GM21529 (cell line): Measurements from ENCODE around the gene TMEM178B.
"Not testable (repeated sequence)": the region's sequence is repeated elsewhere in the genome, so short reads cannot be mapped to it uniquely, and the experiment has no call there.

Experiments used
- ATAC-seq: cut with Tn5 transposase; IDR thresholded peaks from one replicate; pipeline ENCODE4 v1.9.1; 2021; ENCODE audit not compliant: unreplicated experiment

TMEM178B gene

DNA sequence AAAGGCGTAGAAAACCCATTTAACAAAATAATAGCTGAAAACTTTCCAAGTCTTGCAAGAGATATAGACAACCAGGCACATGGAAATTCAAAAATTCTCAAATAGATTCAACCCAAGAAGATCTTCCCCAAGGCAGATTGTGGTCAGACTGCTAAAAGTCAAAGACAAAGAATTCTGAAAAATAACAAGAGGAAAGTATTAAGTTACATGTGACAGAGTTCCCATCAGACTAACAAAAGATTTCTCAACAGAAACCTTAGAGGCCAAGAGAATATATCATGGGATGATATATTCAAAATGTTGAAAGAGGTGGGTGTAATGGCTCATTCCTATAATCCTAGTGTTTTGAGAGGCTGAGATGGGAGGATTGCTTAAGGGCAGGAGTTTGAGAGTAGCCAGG lies 59.8 kb downstream of the TMEM178B start:
- ATAC-seq: no peak

DNA sequence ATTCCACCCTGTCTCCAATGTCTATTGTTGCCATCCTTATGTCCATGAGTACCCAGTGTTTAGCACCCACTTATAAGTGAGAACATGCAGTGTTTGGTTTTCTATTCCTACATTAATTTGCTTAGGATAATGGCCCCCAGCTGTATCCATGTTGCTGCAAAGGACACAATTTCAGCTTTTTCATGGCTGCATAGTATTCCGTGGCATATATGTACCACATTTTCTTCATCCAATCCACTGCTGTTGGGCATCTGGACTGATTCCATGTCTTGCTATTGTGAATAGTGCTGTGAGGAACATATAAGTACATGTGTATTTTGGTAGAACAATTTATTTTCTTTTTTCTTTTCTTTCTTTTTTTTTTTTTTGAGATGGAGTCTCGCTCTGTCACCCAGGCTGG lies 68.2 kb downstream of the TMEM178B start:
- no peak for ATAC-seq

DNA sequence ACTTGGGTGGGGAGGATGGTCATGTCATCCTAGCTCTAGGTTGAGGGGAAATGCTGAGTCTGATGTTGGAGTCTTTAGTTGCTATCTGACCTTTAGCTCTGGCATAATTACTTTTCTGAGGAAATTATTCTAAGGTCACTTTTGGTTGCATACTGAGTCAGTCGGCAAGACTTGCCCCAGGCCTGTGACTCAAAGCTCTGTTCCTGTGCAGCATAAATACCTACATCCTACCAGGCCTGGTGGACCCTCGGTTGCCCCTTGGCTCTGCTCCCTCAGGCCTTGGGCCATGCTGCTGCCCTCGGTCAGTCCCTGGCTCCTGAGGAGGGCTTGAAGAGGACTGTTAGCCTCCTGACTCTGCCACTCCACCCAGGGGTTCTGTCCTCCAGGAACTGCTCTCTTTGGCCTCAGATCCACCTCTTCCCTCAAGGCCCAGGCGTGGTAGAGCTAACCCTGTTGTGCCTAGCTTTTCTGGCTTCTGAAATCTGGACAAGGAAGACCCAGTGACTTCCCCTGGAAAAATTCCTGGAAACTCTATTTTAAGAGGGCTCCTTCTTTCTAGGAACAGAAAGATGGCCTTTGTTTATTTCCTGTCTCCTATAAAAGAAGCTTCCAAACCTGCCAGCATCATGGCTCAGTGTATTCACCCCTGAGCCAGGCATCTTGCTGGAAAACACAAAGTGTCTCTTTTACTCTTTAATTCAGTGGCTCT lies 71.2 kb downstream of the TMEM178B start:
- ATAC-seq: no peak

DNA sequence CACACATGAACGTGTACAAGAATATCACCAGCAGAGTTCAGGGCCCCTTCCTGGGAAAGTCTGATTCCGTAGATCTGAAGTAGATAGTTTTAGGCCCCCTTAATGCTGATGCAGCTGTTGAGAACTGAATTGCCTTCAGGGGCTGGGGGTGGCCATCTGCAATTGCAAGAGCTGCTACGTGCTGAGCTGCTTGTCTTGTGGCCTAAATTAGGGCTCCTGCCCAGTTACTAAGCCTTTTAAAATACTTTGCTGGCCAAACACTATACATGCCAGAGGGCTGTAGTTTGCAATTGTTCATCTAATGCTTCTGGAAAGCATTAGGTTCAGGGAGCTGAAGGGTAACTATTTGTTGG lies 71.7 kb downstream of the TMEM178B start:
- no peak for ATAC-seq

DNA sequence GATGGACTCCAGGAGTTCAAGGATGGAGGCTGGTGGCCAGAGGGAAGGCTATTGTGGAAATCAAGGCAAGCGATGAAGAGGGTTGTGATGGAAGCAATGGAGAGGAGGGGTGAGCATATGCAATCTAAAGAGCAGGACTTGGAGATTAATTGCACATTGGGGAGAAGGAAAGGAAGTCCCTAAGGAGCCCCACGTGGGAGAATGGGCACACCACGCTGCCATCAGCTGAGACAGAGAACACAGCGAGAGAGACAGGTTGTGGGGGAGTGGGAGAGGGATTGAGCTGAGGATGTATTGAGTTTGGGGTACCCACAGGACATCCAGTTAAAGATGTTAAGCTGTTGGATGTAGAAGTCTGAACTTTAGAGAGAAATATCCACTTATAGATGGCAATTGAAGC lies 73.6 kb downstream of the TMEM178B start:
- ATAC-seq: no peak

DNA sequence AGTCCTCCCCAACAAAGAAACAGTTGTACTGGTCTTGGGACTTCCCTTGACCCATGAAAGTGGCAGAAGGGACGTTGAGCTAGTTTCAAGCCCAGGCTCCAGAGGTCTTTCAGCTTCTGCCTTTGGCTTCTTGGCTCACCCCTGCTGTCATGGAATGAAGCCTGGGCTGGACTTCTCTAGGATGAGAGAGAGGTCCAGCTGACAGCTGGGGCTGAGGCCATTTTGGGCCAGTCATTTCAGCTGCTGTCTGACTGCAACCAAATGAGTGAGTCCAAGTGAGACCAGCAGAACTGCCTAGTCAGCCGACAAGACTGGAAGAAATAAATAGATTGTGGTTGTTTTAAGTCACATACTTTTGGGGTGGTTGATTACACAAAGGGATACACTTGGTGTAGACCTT lies 76.6 kb downstream of the TMEM178B start:
- ATAC-seq: no peak

DNA sequence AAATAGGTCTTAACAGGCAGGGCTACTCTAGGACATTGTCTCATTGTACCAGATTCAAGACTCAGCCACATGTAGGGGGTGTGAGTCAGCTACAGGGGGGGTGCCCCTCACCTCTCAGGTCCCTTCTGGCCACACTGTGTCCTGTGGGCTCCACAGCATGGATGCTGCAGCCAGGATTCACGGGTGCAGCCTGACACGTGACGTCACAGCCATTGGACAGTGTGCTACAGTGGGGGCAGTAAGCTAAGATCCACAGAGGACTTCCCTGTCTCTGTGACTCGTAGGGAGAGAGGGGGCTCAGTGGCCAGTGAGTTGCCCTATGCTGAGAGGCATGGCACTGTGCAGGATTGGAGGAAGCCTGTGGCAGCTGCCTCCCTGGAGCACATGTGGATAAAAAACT lies 77.9 kb downstream of the TMEM178B start:
- ATAC-seq: no peak

DNA sequence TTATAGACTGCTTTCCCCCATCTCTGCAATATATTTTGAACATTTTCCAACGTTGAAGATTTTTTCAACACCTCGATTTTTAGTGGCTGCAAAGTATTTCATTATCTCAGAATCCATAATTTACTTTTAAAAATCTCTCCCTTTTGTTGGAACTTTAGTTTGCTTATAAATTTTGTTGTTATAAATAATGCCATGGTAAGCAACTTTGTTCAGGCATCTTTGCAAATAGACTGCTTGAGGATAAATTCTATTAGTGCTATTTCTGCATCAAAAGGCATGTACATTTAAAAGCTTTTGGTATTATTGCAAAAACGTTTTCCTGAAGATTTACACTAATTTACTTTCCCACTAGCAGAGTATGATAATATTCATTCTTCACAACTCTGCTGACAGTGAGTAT lies 79.4 kb downstream of the TMEM178B start:
- no peak for ATAC-seq

DNA sequence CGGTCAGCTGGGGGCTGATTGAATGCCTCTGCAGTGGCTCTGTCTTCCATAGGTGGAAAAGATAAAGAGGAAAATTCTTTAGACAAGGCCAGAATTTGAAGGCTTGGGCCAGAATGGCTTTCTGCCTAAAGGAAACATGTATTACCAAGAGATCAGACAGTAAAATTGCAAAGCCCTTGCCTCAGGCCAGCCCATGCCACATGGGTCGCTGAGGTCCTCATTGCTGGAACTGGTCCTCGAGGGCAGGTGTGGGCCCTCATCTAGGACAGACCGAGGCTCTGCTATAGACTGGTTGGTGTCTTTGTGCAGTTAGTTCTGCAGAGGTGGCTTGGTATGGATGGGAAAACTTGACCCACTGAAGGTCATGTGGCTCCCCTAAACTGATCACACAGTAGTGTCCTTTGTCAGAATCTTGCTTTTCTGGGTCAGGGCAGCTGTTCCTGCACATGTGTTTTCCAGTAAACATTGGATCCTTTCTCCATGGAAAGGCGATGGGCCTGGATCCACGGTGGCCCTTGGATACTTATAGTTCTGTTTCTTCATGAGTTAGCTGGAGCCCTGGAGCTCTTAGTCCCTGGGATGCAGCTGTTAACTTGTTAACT lies 80.4 kb downstream of the TMEM178B start:
- ATAC-seq: no peak

DNA sequence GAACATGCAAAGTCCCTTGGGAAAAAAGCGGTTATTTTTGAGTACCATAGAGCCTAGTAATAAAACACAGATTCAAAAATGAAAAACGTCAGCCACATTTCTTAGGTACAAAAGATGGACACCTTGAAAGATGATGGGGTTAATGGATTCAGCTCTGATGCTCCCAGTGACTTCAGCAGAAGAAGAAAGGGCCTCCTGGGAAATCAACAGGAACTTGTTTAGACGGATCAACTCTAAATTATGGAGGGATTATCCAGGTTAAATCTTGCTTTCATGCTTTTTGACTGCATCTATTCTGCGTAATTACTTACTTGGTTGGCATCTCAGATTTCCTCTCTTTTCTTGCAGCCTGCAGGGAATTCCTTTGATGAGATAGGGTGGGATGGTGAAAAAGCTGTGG lies 82.5 kb downstream of the TMEM178B start:
- no peak for ATAC-seq

DNA sequence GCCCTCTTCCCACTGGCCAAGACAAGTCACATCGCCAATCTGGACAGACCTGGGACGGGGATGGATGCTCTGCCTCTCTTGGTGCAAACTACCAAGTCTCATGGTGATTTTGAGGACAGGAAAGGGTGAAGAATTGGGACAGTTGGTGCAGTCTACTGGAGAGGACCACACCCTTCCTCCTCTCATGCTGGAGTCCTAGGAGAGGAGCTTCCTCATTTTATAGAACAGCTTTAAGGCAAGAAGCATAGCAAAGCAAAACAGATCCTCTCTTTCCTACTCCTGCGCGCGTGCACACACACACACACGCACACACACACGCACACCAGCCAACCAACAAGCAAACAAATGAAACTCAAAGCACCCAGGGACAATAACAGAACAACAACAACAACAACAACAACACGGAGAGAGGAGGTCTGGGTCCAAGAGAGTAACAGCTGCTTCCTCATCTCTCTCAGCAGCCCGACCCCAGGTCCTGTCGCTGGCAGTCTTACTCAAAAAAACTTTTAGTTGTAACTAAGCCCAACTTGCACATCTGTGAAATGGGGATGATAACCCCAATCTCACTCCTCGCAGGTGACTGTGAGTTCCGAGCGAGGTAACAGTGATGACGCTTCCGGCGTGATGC lies 83.4 kb downstream of the TMEM178B start:
- ATAC-seq: no peak

DNA sequence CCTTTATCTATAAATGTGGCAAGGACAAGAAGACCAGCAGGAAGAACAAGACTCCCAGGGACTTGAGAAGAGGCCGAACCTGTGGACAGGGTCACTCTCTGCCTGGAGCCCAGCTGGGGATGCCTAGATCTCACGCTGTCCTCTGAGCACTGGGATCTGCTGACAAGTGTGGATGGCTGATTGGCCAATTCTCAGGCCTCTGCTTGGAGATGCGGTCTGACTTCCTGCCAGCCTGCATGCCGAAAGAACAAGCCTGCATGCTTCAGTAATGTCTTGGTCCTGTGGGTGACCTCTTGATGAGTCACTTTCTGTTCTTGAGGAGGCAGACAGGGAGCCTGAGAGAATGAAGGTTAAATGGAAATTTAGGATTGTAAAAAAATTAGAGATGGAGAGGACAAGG lies 84.7 kb downstream of the TMEM178B start:
- peak; percentile 90 for ATAC-seq

DNA sequence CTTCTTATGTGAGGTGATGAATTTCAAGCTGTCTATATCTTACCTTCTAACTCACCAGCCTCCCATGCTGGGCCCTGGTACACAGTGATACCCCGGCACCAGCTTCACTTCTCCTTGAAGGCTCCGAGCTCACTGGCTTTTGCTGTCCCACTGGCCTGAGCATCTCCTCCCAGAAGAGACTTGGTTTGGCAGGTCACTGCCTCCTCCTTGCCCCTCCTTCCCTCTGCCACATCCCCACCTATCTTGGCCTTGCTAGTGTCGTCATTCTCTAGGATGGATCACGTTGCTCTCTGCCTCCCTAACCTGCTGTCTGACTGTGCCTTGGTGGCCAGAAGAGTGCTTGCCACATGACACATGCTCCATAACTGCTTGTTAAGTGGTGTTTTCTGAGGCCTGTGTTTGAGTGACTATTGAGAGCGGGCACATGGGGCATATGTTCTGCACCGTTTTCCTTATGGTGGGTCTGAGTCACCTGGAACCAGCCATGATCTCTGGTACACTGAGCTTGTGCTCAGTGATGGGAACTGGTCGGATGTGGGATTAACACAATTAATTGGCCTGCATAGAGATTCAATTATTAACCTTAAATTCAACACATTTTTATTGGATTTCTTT lies 86.5 kb downstream of the TMEM178B start:
- no peak for ATAC-seq

DNA sequence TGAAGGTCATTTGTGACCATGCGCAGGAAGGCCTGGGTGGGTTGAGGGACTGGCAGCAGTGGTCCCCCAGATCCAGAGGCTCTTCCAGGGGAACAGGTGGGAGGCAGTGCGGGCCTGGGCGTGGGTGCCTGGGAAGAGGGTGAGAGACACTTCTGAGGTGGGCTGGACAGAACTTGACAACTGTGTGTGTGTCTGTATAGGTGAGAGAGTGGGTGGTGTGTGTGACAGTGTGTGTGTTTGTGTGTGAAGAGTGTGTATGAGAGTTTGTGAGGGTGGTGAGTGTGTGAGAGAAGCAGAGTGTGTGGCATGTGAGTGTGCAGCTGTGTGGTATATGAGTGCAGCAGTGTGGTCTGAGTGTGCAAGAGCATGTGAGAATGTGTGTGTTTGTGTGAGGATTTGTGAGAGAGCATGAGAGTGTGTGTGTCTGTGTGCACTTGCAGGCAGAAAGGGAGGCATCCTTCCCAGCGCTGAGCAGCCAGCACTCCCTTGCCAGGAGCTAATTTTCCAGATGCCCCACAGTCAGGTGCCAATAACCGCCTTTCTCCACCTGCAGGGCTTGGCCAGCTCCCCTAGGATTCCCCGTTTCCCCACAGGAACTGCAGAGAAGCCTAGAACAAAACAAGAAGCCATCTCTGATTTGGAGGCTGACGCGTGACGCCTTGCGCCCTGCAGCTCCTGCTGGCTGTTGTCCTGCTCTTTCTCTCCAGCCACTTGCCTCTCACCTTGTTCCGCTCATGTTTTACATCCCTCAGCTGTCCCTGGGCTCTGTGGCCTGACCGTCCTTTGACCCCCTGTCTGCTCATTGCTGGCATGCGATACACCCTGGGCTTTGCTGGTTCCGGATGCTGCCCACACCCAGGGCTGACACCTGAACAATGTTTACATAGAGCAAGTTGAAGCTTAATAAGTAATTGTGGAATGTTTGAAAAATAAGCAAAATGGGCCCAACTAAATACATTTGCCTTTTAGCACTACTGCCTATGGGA lies 88.0 kb downstream of the TMEM178B start:
- no peak for ATAC-seq

DNA sequence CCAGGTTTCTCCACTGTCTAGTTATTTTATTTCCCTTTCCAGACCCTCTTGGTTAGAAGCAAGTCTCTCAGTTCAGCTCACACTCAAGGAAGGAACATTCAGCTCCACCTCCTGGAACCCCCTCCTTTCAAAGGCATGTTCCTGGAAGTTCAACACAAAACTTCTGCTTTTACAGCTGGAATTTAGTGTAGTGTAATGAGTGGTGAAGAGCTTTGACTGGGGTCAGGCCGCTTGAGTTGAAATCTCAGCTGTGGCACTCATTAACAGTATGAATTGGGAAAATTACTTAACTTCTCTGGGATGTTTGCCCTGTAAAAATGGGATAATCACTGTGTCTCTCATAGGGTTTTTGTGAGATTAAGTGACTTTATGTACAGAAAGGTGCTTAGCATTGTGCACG lies 91.7 kb downstream of the TMEM178B start:
- ATAC-seq: no peak

DNA sequence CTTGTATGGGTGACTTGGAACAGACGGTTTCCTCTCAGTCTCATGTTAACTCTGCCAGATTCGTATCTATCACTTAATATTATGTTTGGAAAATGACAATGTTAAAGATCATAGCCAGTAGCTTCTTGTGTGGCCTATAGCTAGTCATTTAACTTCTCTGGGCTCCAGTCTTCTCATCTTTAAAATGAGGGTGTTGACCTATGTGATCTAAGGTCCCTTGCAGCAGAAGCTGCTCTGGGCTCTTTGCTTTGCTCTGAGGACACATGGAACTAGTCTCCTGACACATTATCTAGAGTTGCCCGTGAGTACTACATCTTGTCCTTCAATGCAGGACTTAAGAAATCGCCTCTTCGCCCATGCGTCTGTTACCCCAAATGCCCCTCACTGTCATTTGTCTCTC lies 93.1 kb downstream of the TMEM178B start:
- ATAC-seq: no peak

DNA sequence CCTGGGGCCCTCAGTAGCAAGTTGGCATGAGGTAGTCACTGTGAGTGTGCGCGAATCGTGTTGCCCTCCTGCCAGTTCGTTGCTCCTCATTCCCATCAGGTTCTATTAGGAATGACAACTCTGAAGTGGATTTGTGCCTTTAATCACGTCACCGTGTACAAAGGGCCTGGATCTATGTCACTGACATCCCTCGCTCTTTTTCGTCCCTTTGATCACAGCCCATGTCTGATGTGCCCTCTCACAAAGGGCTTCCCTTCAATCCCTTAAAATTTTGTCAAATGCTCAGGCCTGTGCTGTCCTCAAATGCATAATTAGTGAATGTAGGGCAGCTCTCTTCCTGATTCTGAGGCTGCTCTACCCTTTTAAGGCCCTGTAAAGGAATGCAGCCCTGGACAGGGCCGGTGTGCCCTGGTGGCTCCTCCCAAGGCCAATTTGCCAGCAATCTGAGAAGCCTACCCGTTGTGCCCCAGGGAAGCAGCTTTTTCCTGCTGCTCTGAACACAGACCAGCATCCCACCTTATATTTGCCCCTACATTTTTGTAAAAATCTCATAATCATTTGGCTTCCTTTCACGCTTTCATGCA lies 93.6 kb downstream of the TMEM178B start:
- ATAC-seq: no peak

DNA sequence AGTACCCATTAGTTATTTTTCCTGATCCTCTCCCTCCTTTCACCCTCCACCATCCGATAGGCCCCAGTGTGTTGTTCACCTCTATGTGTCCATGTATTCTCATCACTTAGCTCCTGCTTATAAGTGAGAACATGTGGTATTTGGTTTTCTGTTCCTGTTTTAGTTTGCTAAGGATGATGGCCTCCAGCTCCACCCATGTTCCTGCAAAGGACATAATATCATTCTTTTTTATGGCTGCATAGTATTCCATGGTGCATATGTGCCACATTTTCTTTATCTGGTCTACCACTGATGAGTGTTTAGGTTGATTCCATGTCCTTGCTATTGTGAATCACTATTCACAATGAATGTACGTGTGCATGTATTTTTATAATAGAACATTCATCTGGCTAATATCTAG lies 95.3 kb downstream of the TMEM178B start:
- not testable (repeated sequence) for ATAC-seq

DNA sequence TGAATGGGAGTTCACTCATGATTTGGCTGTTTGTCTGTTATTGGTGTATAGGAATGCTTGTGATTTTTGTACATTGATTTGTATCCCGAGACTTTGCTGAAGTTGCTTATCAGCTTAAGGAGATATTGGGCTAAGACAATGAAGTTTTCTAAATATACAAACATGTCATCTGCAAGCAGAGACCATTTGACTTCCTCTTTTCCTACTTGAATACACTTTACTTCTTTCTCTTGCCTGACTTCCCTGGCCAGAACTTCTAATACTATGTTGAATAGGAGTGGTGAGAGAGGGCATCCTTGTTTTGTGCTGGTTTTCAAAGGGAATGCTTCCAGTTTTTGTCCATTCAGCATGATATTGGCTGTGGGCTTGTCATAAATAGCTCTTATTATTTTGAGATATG lies 101.9 kb downstream of the TMEM178B start:
- ATAC-seq: not testable (repeated sequence)

DNA sequence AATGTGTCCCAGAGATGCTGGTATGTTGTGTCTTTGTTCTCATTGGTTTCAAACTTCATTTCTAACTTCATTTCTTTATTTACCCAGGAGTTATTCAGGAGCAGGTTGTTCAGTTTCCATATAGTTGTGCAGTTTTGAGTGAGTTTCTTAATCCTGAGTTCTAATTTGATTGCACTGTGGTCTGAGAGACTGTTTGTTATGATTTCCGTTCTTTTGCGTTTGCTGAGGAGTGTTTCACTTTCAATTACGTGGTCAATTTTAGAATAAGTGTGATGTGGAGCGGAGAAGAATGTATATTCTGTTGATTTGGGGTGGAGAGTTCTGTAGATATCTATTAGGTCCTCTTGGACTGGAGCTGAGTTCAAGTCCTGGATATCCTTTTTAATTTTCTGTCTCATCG lies 103.3 kb downstream of the TMEM178B start:
- ATAC-seq: not testable (repeated sequence)
